Measurements from ENCODE around the gene ANAPC7. TPM values are rescaled to one million over a fixed set of nuclear protein-coding genes. Genes with fewer than 3 reads are reported as not detected.

The ANAPC7 gene
- total RNA-seq, 3 donors from 2014 or later = 54.6 to 61.5 (median 58.4) TPM

- Mint-ChIP-seq H3K4me3 (no peak overlapping the region), H3K4me1 (ENCODE audit: low read depth) (no peaks in the 10 kb centered on the region), H3K36me3 (ENCODE audit: insufficient read depth) (peaks cover 62% of the 10 kb centered on the region), H3K9me3 (no peaks in the 10 kb centered on the region), H3K27me3 (ENCODE audit: low read depth) (no peaks in the 10 kb centered on the region)
- DNase-seq (no peak), ATAC-seq (no peak)
These were observed 67.9 kb downstream of the ANAPC7 start for GRCh38 chr12:110335481-110336045.

DNA sequence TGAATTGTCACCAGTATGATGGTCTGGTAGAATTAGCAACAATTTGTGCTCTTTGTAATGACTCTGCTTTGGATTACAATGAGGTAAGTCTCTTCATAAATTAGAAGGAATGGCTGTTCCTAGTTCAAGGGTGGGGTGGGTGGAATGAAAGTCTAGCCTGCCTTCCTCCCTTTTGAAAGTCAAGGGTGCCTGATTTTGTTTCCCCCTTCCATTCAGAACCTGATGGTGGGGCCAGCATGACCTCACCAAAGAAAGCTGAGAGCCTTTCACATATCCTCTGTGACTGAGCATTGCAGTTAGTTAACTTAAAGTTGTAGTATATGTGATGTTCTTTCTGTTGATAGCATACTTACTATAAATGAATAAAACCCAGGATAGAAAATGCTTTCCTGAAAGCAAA lies 70.3 kb downstream of the ANAPC7 start:
- ATAC-seq (no peak), DNase-seq (no peak)
- Mint-ChIP-seq H3K4me3 (no peak overlapping the region), H3K27me3 (ENCODE audit: low read depth) (no peaks in the 10 kb centered on the region), H3K4me1 (ENCODE audit: low read depth) (peaks cover 2% of the 10 kb centered on the region), H3K36me3 (ENCODE audit: insufficient read depth) (peaks cover 48% of the 10 kb centered on the region), H3K9me3 (no peaks in the 10 kb centered on the region)

GRCh38 chr12:110330544-110330943 lies 73.0 kb downstream of the ANAPC7 start:
- Mint-ChIP-seq H3K27me3 (ENCODE audit: low read depth) (no peaks in the 10 kb centered on the region), H3K9me3 (no peaks in the 10 kb centered on the region), H3K4me3 (no peak overlapping the region), H3K36me3 (ENCODE audit: insufficient read depth) (peaks cover 50% of the 10 kb centered on the region), H3K4me1 (ENCODE audit: low read depth) (peaks cover 3% of the 10 kb centered on the region)
- DNase-seq (no peak), ATAC-seq (no peak)

DNA sequence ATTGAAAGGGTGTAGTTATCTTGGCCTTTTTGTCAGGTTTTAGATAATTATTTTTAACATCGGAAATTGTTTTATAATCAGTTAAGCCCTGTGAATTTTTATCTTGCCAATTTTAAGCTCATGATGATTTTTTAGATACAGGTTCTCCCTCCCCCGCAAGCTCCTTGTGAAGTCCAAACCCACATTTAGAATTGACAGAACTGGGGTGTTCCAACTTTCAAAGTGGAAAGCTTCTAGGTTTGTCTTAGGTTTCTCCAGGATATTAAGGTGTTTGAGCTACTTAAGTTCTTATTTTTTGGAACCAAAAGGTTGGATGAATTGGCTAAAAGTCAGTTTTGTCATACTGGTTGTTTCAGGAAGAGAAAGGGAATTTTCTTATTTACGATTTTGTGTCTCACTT lies 73.4 kb downstream of the ANAPC7 start:
- Mint-ChIP-seq H3K4me1 (ENCODE audit: low read depth) (peaks cover 3% of the 10 kb centered on the region), H3K36me3 (ENCODE audit: insufficient read depth) (peaks cover 47% of the 10 kb centered on the region), H3K9me3 (no peaks in the 10 kb centered on the region), H3K27me3 (ENCODE audit: low read depth) (no peaks in the 10 kb centered on the region), H3K4me3 (no peak overlapping the region)
- DNase-seq = no peak
- no peak for ATAC-seq

DNA sequence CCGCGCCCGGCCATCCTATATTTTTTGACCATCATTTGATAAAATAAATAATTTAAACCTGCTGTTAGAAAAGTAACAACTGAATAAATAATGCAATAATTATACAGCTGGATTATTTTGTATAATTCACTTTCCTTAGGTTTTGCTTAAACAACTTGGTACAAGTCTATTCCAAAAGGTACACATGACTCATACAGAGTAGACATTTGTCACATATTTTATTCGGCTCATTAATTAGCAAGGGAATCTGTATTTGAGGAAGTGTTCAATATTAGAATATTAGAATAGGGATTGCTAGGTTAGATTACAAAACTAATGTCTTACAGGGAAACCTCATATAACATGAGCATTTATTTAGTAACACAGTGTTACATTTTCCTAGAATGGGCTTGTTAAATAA lies 73.8 kb downstream of the ANAPC7 start:
- Mint-ChIP-seq H3K9me3 (no peaks in the 10 kb centered on the region), H3K27me3 (ENCODE audit: low read depth) (no peaks in the 10 kb centered on the region), H3K4me1 (ENCODE audit: low read depth) (peaks cover 3% of the 10 kb centered on the region), H3K4me3 (no peak overlapping the region), H3K36me3 (ENCODE audit: insufficient read depth) (peaks cover 46% of the 10 kb centered on the region)
- DNase-seq (no peak), ATAC-seq (no peak)

Other genes with a start within 250 kb of the ANAPC7 start
- gene ATP2A2, start 122.5 kb downstream of the ANAPC7 start, total RNA-seq = 100 to 1,000 TPM; 240 to 245 (median 241) TPM
- 100 to 1,000 TPM; 217 to 229 (median 225) TPM for gene ARPC3, start 46.6 kb upstream of the ANAPC7 start, total RNA-seq
- 10 to 100 TPM; 66.1 to 75.8 (median 72.1) TPM for gene GPN3, start 64.5 kb upstream of the ANAPC7 start, total RNA-seq
- gene FAM216A, start 65.1 kb upstream of the ANAPC7 start, total RNA-seq = 10 to 100 TPM; 33.9 to 47.7 (median 41.7) TPM
- gene VPS29, start 98.4 kb upstream of the ANAPC7 start, total RNA-seq = 10 to 100 TPM; 70.7 to 78.4 (median 76.1) TPM
- gene RAD9B, start 98.6 kb upstream of the ANAPC7 start, total RNA-seq = under 1 TPM; 0.34 to 0.73 (median 0.51) TPM
- gene PPTC7, start 179.6 kb upstream of the ANAPC7 start, total RNA-seq = 10 to 100 TPM; 74.2 to 76.4 (median 74.4) TPM
- gene TCTN1, start 210.4 kb upstream of the ANAPC7 start, total RNA-seq = 1 to 10 TPM; 3.5 to 4.4 (median 3.6) TPM